Activated T-cell treated with anti-CD3 and anti-CD28 coated beads, Interleukin-2, amount 50 U/mL, for 1 hour (primary cell): ENCODE data around the gene NDUFA8.
"Not testable (repeated sequence)": the region's sequence is repeated elsewhere in the genome, so short reads cannot be mapped to it uniquely, and the experiment has no call there.

Source experiments
- DNase-seq: peaks from one replicate; pipeline ENCODE4 v3.0.0-alpha.2; 2020

The NDUFA8 gene

DNA sequence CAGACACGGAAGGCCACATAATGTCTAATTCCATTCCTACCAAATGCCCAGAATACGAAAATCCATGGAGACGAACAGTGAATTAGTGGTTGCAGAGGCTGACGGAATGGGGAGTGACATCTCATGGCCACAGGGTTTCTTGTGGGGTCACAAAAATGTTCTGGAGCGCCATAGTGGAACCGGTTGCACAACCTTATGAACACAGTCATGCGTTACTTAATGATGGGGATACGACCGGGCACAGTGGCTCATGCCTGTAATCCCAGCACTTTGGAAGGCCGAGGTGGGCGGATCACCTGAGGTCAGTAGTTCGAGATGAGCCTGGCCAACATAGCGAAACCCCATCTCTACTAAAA lies 40.4 kb downstream of the NDUFA8 start:
- DNase-seq = no peak

DNA sequence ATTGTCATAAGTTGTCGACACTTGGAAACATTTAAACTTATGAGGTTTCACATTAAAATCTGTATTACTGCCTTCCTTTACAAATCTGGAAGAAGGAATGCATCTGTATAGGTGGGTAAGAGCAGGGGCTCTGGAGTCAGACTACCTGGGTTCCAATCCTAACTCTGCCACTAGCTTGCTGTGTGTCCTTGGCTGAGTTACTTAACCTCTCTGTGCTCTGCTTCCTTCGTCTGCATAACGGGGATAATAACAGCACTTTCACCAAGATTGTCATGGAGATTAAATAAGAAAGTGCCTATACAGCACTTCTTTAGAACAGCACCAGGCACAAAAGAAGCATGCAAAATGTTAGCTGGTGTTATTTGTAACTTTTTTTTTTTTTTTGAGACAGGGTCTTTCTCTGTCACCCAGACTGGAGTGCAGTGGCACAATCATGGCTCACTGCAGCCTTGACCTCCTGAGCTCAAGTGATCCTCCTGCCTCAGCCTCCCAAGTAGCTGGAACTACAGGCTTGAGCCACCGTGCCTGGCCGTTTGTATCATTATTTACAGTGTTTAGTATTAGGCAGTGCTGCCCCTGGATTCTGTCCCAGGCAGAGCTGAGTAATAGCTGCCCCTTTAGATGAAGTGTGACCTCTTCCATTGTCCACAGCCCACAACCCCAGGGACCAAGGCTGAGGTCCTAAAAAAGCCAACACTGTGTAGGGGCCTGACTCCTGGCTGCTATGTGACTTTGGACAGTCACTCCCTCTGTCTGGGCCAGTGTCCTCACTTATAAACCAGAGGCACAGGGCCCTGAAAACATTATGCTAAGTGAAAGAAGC lies 41.0 kb downstream of the NDUFA8 start:
- no peak for DNase-seq

DNA sequence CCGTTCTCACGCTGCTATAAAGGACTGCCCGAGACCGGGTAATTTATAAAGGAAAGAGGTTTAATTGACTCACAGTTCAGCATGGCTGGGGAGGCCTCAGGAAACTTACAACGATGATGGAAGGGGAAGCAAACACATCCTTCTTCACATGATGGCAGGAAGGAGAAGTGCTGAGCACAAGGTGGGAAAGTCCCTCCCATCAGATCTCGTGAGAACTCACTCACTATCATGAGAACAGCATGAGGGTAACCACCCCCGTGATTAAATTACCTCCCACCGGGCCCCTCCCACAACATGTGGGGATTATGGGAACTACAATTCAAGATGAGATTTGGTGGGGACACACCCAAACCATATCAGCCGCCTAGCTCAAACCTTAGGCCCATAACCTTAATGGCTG lies 42.3 kb downstream of the NDUFA8 start:
- not testable (repeated sequence) for DNase-seq

DNA sequence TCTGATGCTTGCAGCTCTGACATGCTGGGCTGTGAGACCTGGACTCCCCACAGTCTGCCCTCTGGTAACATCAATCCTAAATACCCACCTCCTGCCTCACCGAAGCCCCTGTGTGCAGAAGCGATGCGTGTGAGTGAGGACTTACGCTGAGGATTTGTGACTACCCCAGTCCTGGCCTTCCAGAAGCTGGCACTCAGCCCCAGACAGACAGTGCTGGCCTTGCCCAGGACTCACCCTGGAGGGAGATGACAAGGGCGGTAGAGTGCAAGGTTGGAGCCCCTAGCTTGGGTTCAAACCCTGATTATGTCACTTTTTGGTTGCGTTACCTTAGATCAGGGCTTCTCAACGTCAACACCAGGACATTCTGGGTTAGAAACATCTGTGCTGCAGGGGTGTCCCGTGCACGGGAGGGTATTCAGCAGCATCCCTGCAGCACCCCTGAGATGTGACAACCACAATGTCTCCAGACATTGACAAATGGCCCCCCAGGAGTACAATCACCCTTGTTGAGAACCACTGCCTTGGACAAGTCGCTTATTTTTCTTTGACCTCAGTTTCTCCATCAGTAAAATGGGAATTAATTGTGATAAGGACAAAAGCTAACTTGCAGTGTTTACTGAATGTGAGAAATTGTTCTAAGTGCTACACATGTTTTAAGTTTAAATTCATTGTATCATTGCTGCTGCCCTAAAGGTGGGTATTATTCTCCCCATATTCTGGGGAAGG lies 43.0 kb downstream of the NDUFA8 start:
- DNase-seq = no peak

DNA sequence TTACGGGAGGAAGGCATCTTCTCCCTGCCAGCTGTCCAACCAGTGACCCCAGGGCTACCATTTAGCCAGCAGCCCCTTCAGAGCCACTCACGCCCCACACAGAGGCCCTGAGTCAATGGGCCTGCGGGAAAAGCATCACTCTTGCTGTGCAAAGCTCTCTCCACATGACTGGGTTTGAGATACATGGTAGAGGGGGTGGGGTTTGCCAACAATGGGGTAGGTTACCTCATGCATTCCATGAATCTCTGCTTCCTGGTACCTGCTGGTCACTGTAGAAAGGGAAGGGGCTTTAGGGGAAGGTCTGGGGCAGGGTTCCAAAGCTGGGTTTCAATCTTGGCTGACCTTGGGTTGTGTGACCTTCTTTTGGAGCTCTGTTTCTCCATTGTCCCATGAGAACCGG lies 43.5 kb downstream of the NDUFA8 start:
- no peak for DNase-seq

DNA sequence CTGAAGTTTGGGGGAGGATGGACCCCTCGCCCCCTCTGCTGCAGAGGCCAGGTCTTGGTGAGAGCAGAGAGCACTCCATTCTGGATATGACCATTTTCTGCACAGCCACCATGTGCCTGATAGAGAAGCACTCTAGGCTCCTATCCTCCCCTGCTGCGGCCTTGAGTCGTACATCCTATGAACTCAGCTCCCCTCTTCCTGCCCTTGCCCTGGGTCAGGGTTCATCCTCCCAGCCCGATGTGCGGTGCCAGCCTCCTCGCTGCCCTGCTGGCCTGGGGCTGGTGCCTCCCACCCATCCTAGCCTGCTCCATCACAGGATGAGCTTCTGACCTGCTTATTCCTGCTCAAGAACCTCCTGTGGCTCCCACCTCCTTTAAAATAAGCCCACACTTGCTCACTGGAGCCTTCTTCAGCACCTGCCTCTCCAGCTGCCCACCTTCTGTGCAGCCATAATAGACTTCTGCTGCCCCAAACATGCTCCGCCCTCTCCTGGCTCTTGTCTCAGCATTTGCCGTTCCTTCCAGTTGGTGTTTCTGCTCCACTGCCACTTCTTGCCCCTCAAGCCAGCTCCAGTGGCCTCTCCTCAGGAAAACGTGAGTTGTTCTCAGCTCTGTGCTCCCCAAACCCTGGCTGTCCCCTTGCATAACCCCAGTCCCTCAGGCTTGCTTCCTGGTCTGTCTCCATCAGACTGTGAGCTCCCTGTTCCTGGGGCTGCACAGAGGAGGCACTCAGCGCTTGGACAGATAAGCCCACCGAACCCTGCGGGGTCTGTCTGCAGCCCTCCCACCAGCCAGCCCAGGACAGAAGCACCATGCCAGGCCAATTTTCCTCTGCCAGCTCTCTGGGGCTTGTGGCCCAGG lies 44.2 kb downstream of the NDUFA8 start:
- DNase-seq = no peak

DNA sequence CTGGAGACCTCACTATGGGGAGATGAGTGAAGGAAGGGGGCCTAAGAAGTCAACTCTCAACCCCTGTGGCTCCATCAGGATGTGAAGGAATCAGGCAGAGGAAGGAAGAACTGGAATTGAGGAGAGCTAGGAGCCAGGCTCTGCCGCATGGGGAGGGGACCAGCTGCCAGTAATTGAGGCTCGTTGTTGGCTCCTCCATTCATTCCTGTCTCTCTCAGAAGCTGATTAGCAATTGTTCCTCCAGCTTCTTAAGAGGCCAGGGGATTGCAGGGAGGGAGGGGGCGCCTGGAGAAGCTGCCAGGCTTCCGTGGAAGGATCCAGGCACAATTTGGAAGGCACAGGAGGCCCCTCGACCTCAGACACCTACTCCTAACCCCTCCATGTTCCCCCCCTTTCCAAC lies 46.0 kb downstream of the NDUFA8 start:
- no peak for DNase-seq

DNA sequence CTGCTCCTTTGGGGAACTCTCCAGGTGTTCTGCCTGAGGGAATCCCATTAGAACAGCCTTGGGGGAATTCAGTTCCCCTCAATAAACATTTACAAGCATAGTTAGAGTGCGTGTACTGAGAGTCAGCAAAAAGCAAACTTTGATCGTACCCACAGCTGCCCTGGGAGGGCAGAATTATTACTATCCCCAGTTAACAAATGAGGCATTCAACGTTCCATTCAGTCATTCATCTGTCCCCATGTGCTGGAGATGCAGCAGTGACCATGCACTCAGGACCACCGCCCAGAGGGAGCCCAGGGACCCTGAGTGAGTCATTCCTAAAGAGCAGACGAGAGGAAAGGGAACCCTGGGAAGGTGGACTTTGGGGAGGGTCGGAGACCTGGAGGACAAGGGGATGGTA lies 47.3 kb downstream of the NDUFA8 start:
- no peak for DNase-seq

DNA sequence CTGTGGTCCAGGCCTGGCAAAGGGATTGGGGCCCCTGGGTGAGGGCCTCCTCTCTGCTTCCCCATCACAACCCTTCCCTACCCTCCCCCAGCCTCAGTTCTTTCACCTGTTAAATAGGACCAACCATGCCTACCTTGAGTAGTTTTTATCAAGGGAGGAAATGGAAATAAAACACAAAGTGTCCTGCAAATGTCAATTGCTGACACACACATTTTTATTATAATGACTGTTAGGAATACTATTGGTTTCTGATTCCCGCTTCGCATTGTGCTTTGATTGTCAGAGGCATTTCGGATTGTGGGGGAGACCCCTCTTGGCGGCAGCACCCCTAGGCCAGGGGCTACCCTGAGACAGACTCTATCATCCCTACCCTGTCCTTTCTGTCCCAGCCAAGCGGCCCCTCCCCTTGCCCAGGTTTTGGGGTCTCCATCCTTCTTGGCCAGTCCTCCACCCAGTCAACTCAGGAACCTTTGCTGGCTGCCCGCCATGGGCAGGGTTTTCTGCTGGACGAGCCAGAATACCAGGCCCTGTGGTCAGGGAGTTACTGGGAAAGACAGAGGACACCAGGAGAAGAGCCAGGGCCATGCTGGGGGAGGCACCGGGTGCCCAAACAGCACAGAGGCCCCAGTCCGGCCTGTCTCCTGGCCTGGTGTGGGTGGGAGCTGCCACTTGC lies 48.0 kb downstream of the NDUFA8 start:
- DNase-seq = no peak

DNA sequence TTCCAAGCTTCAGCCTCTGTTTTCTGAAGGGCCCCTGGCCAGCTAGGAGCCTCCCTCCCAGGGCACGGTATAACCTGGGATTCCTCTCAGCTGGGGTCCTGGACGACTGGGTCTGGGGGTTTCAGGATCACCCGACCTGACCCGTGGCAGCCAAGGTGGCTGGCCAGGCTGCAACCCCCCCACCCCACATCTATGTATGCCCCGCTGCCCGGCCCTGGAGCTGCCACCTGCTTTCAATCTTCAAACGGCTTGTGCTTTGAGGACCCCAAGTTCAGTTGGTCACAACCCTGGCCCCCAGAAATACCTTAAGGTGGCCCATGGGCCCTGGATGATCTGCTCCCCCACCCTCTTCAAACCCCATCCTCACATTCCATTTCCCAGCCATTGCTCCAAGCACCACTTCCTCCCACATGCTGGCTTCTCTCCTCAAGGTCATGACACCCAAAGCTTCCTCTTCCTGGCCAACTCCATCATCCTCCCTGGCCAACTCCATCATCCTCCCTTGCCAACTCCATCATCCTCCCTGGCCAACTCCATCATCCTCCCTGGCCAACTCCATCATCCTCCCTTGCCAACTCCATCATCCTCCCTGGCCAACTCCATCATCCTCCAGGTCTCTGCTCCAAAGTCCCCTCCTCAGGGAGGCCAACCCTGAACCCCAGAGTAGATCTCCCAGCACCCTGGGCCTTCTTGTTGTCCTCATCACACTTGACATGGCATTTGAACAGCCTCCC lies 49.3 kb downstream of the NDUFA8 start:
- DNase-seq = no peak

DNA sequence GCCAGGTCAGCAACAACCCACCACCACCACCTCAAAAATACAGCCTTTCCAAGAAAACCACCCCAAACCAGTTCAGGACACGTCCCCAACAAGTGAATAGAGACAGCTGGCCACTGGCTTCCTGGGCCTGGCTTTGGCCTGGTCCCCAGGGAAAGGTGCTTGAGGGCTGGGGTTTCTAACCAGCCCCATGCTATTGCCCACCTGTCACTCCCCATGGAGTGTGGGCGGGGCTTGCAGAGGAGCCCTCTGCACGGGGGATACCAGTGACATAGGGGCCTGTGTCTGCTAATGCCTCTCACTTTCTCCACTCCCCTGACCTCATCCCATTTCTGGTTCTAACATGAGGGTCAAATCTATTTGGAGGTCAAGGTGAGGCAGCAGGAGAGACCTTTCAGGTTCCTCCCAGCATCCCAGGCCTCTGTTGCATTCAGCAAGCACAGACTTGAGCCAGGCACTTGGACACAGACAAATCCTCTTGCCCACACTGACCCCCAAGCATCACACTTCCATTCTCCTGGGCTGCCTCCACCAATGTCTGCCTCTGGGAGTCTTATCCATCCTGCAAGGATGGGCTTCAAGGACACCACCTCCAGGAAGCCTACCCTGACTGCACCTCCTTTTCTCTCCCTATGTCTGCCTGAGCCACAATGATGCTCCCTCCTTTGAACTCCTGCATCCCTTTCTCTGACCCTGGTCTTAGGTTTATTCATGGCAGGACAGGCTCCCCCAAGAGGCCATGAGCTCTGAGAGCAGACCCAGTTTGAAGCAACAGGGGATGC lies 50.4 kb downstream of the NDUFA8 start:
- DNase-seq = no peak

DNA sequence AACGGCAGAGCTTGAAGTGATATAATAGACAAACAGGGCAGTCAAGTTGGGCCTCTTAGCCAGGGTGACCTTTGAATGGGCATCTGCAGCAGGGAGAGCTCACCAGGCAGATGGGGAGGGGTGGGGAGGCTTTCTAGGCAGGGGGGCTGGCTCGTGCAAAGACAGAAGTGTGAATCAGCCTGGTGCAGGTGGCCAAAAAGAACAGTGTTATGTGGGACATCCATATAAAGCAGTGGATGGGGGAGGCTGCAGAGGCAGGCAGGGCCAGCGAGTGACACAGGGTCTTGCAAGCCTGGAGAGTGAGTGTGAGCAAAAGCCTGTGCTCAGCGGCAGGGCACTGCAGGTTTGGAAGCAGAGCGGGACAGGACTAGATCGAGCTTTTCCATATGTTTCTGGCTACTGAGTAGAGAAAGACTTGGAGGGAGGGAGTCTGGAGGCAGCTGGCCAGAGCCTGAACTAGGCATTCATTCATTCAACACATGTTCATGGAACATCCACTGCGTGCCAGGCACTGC lies 52.2 kb downstream of the NDUFA8 start:
- DNase-seq = no peak

DNA sequence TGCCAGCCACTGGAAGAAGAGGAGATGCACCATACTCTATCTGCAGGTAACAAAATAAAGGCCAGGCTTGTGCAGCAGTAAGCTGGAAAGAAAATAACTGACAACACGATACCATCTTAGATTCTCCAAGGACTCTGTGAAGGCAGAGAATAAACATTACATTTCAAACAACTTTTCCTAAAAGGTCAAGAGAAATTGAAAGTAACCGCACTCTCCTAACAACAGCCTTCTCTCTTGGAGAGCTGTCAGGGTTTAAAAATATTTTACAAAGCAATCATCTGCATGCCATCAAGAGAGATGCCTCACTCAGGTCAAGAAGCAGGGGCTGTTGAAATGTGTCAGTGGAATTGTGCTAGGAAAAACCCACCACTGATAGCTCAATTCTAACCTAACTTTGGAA lies 53.0 kb downstream of the NDUFA8 start:
- no peak for DNase-seq

DNA sequence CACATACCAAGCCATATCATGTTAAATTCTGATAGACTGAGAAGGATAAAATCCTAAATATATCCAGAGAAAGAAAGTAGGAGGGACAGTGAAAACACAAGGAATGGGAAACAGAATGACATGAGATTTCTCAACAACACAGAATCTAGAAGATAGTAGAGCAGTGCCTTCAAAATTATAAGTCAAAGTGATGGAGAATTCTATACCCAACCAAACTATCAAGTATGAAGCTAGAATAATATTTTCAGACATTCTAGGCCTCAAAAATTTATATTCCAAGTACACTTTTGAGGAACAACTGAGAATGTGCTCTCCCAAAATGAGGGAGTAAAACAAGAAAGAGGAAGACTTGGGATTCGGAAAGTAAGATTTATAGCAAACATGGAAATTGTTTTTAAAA lies 55.6 kb downstream of the NDUFA8 start:
- DNase-seq = no peak

DNA sequence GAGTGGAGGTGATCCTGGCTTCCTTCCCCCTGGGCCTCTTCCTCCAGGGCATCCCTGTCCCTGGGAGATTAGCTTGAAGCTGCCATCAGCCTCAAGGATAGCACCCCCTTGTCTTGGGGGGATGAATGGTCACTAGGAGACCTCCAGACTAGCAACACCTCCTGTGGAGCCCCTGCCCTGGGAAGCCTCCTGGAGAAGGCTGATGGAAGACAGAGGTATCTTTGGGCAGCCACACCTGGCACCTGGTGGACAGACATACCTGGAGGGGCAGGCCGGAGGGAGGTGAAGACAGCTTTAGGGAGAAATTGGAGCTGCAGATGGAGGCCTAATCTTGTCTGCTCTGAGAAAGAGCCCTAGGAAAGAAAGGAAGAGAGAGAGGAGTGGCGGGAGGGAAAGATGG lies 57.4 kb downstream of the NDUFA8 start:
- DNase-seq = no peak

DNA sequence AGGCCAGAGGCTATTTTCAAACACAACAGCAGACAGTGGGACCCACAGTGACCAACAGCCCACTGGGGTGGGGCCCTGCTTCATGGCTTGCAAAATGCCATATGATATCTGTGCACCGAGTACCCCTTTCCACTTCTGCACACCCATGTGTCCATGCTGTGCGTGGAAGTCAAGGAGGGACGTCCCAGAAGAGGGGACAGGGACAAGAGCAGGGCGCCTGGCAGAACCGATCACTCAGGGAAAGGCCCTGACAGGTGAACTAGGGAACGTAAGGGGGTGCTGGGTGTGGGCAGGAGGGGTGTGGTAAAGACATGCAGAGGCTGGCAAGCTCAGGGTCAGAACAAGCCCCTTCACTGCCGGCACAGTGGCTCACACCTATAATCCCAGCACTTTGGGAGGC lies 58.8 kb downstream of the NDUFA8 start:
- DNase-seq = no peak

DNA sequence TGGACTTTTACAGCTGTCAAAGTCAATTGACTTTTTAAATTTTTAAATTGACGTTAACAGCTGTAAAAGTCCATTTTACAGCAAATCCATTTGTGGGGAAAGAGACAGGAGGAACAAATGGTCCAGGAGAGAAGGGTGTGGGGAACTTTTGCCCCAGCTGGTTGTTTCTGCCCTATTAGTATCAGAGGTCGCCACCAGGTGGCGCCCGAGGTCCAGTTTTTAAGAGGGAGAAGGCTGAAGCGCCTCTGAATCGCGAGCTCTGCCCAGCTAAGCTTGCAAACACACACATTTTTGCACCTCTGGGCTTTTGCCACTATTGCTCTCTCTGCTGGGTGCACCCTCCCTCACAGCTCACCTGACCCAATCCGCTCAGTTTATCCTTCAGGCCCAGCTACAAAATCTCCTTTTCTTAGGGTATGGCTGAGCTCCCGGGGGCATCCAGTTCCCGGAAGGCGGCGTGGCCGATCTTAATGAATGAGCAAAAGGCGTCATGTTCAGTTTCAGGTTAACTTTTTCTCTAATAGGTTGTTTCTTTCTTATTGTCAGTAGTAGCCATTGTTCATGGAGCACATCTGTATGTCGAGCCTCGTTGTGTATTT lies 60.2 kb downstream of the NDUFA8 start:
- DNase-seq = peak; percentile 82

DNA sequence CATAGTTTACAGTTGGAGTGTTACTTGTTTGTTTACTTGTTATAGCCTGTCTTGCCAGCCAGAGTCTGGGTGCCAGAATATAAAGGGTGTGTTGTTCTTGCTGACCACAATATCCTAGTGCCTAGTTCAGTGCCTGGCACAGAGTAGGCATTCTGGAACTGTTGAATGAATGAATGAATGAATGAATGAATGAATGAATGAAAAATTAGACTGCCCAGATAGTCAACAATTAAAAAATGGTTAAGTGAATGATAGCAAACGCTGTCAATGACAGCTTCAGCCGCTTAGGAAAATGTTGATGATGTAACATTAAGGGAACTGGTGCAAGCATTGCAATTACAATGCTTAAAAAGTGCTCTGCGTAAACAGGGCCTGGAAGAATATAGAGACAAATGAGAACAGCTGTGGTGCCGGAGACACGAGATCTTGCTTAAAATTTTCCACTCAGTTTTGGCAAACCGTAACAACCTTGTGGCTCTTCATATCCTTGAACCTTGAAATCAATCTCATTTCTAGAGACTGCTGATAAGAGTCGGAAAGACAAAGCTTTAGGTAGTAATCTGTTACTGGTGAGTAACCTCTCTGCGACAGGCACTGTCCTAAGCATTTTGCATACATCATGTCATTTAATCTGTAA lies 61.8 kb downstream of the NDUFA8 start:
- no peak for DNase-seq

DNA sequence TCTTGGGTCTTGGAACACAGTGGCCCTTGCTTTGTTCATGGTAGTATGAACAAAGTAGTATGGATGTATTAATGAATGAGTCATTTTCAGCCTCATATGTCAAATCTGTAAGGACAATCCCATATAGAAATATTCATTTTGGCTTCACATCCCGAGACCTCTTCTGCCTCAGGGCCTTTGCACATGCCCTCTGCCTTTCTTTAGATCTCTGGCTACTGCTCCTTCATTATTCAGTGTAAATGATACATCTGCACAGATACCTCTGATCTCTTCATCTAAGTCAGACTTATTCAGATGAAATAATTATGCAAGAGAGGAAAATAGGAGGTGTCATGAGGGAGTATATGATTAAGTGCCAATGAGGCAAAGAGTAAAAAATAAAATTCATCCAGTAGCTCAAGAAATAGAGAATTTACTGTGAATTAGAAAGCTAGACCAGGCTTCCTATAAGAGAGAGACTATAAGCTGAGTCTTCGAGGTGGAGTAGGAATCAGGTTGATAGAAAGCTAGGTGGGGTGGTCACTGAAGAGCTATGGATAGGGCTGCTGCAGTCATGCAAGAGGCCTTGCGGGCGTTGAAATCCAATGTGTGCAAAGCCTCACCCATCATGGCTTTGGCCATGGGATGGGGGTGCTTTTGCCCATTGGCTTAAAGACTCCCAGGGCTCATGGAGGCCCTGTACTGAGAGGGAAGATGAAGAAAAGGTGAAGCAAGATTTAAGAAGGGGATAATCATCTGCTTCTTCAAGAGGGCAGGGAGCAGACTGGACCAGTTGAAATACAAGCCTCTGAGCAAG lies 62.8 kb downstream of the NDUFA8 start:
- DNase-seq = no peak
